ENCODE results near the gene LGR6.
A peak's percentile ranks its signal among the peaks of the same experiment; 100 is the strongest.
"Not testable (repeated sequence)": the region's sequence is repeated elsewhere in the genome, so short reads cannot be mapped to it uniquely, and the experiment has no call there.

Gene LGR6

DNA sequence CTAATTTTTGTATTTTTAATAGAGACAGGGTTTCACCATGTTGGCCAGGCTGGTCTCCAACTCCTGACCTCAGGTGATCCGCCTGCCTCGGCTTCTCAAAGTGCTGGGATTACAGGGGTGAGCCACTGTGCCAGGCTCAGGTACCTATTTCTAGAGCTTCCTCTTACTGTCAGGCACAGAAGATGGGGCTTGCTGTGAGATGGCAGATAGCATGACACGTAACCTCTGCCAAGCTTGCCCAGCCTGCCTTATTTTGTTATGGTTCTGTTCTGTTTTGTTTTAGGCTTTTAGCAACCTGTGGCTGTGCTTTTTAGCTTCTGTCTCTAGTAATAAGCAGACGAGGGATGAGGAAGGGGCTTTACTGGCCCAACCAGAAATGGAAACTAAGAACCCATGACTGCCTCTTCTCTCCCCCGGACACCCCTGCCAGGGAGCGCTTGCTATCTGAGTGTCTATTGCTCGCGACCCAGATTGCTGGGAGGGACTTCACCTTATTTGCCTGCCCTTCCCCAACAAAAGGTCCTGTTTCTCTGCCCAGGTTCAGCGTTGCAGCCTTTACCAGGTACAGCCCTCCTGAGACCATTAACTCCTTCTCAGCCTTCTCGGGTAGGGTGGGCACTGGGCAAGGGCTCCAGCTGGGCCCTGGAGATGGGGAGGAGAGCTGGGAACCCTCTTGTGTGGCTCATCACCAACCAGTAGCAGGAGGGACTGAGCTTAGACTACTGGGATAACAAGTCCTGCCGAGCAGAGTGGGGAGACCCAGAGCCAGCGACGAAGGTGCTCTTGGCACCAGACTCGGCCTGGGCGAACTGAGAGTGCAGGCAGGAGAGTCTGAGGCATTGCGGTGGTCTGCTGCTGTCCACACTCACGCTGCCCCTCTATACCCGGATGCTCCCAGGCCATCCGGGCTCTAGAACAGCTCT, 13.5 kb upstream of the LGR6 start:
- DNase-seq, result no peak

DNA sequence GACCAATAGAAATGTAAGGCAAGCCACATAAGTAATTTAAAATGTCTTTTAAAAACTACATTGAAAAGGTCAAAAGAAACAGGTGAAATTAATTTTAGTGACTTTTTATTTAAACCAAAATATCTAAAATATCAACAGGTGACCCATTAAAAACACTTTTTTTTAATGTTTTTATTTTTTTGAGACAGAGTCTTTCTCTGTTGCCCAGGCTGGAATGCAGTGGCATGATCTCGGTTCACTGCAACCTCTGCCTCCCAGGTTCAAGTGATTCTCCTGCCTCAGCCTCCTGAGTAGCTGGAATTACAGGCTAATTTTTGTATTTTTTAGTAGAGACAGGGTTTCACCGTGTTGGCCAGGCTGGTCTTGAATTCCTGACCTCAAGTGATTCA, 12.9 kb upstream of the LGR6 start:
- DNase-seq, result not testable (repeated sequence)

DNA sequence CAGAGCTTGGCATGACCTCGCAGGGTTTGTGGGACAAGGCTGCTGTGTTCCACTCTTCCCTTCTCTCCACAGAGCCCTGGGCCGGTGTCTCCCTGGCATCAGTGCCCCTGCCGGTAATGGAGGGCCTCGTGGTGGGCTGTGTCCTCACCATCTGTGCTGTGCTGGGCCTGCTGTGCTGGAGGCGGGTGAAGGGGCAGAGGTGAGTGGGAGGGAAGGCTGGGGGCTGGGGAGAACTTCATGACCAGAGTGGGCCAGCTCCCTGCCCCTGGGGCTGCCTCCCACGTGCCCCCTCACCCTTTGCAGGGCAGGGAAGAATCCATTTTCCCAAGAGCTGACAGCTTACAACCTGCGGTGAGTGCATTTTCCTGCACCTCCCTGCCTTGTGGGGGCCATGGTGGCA, 12.0 kb upstream of the LGR6 start:
- DNase-seq, result no peak

DNA sequence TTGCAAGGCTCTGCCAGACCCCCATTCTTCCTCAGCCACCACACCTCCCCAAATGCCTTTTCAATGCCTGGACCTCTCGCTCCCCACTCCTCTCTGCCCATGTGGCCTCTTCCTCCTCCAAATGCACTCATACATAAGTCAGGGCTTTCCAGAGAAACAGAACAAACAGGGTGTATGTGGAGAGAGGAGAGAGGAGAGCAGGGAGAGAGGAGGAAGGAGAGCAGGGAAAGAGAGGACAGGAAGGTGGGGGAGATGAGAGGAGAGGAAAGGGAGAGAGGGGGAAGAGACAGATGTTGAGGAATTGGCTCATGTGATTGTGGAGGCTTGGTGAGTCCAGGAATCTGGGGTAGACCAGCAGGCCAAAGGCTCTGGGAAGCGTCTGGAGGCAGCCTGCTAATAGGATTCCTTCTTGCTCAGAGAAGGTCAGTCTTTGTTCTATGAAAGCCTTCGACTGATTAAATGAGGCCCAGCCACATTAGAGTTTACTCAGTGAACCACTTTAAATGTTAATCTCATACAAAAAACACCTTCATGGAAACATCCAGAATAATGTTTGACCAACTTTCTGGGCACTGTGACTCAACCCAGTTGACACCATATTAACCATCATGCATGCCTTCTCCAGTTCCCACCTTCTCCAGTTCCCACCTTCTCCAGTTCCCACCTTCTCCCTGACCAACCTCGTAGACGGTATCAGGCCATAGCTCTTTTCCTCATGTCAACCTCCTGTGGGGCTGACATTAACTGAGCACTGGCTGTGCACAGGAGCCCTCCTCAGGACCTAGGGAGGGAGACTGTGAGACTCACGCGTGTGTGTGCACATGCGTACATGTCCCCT, 11.3 kb upstream of the LGR6 start:
- no peak for DNase-seq

DNA sequence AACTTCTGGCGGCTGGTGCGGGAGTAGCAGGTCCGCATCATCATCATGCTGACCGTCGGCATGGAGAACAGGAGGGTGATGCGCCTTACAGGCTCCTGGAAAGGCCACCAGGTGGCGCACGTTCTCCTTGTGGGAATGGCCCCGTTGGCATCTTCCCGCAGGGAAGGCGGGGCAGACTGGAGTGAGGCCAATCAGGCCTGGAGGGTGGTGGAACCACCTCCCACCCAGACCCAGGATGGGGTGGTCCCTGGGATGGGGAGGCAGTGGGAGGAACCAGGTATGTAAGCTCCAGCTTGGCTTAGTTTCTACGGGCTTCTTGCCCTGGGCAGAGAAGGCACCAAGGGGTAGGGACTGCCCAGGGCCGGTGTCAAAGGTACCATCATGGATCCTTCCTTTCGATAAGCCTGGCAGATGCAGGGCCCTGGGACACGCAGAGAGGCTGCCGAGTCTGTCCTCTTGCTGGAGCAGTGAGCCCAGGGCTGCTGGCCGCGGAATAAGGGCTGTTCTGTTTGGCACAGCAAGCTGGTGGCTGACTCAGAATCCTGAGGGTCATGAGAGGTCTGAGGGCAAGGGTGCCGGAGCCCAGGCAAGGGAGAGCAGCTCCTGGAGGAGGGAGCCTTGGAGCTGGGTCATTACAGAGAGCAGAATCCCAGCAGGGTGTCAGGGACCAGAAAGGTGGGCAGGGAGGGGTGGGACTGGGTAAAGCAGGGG, 8.7 kb upstream of the LGR6 start:
- peak; percentile 36 to 66 (median 60) for DNase-seq

DNA sequence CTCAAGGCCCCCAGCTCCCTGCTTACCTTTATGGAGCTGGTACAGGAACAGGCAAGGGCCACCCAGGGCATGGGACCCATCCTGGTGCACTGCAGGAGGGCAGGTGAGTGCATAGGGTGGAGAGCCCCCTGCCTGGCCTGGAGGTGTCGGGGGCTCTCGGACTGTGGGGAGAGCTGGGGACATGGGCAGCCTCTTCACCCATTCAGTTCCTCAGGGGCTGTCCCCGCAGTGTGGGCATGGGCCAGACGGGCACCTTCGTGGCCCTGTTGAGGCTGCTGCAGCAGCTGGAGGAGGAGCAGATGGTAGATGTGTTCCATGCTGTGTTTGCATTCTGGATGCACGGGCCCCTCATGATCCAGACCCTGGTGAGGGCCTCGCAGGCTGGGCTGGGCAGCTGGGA, 7.3 kb upstream of the LGR6 start:
- DNase-seq, result no peak

DNA sequence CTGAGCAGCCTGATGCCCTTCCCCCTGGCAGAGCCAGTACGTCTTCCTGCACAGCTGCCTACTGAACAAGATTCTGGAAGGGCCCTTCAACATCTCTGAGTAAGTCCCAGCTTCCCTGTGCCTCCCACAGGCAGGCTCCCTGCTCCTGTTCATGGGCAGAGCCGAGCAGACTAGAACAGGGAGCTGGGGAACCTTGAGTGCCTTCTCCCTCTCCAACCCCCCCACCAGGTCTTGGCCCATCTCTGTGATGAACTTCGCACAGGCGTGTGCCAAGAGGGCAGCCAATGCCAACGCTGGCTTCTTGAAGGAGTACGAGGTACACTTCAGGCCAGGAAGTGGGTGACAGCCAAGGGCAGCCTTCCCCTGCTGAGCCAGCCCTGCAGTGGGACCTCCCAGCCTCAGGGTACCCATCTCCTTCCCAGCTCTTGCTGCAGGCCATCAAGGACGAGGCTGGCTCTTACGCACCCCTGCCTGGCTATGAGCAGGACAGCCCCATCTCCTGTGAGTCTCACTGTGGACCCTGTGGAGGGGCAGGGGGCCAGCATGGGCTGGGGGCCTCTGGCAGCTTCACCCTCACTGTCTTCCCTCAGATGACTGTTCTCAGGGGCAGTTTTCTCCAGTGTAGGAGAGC, 6.4 kb upstream of the LGR6 start:
- no peak for DNase-seq

DNA sequence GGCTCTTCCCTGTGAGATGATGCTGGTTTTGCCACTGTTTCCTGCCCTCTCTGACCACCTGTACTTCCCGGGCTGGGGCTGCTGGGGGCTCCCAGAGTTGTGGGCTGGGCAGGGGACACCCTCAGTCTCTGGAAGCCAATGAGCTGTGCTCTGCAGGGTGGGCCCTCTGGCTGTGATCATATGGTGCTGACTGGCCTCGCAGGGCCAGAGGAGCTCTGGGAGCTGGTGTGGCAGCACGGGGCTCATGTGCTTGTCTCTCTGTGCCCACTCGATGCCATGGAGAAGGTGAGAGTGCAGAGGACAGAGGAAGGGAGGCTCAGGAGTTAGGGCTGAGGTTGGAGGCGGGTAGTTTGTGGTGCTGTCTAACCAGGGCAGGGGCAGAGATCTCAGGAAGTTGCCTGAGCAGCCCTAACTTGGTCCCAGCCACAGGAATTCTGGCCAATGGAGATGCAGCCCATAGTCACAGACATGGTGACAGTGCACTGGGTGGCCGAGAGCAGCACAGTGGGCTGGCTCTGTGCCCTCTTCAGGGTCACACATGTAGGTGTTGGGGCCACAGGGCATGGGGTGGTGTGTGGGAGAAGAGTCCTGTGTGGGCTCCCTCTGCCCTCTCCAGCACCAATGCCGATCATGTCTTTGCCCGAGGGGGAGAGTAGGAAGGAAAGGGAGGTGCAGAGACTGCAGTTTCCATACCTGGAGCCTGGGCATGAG, 5.7 kb upstream of the LGR6 start:
- no peak for DNase-seq

DNA sequence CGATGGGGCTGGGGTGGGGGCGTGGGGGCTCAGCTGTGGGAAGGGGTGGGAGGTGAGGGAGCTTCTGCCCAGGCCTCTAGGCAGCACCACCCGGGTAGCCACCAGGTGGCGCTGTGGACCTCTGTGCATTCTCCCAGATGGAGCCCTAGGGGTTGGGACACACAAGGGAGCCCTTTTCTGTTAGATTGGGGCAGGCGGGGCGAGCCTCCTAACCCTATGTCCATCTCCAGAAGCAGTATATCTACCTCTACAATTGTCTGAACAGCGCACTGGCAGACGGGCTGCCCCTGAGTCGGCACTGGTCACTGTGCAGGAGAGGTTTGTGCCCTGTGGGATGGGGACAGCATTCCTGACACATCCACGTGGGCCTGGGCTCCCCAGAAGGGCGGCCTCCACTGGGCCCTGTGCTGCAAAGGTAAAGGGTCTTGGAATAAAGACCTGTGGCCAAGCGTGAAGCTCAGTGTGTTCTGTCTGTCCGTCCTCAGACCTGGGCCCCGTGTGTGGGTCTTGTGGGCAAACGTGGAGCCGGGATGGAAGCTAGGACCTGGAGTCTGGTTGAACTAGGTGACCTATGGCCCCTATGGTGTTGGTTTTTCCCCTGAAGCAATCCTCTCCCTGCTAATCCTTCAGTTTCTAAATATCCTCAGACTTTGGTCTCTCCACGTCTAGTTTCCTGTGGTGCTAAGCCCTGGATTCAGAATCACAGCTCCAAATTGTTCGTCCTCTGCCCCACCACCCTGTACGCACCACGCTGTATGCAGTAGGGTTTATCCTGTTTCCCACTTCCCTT, 4.4 kb upstream of the LGR6 start:
- DNase-seq, result peak; percentile 41 to 73 (median 71)

DNA sequence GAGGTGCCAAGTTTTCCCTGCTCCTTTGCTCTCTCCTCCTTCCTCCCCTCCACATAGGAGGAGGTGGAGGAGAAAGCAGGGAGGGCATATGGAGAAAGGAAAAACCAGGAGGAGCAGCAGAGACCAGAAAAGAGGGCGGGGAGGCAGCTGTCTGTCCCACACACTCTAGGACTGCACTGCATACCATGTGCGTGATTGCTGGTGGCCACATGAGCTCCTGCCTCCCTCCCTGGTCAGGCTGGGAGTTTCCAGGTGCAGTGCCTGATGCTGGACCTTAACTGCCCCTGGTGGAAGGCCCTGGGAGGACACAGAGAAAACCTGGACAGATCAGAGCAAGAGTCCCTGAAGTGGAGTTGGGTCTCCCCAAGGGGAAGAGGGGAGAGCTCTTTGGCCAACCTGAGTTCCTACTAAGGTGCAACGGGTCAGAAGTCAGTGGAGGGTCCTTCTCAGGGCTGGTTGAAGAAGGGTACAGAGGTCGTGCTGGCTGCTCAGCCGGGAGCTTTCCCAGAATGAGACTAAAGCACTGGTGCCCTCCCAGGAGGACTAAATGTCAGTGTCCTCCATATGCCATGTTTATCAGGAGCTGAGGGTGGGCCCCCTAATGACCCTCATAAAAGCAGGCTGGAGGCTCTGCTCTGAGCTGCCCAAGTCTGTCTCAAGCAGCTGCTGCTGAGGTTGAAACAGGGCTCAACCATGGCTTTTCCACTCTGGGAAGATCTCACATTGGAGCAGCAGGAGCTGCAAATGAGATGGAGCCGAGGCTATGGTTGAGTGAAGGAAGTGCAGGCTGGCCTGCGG, 3.5 kb upstream of the LGR6 start:
- no peak for DNase-seq

DNA sequence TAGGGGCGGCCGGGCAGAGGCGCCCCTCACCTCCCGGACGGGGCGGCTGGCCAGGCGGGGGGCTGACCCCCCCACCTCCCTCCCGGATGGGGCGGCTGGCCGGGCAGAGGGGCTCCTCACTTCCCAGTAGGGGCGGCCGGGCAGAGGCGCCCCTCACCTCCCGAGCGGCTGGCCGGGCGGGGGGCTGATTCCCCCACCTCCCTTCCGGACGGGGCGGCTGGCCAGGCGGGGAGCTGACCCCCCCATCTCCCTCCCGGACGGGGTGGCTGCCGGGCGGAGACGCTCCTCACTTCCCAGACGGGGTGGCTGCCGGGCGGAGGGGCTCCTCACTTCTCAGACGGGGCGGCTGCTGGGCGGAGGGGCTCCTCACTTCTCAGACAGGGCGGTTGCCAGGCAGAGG, 2.2 kb upstream of the LGR6 start:
- DNase-seq, result not testable (repeated sequence)

DNA sequence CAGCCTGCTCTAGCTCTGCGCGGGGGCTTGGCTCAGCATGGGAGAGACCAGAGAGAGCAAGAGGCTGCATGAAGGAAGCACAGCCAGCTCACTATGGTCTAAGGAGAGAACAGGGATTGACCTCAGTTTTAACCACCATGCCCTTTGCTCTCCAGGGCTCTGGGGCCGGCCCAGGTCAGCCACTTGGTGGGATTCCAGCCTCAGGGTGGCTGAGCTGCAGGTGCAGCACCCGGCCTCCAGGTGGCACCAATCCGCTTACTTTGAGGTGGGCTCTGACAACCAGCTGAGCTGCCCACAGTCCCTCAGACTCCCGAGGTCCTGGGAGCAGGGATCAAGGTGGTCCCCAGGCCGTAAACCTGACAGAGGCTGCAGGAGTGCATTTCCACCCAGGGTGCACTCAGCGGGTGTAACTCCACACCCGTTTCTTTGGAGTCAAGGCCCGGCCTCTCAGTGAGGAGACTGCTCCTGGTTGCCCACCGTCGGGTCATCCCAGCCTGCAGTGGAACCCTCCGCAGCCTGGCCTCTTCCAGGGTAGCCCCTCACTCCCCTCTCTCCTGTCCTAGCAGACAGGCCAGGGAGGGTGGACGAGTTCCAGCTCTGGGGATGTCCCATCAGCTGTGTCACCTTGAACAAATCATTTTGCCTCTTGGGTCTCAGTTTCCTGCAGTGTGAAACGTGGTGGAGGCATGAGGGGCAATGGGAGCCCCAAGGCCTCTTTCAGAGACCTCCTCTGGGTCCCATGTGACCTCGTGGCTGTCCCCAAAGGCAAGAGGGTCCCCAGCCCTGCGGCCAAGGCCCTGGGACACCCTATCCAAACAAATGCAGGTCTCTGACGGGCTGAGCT, 607 bp upstream of the LGR6 start:
- DNase-seq, result peak; percentile 24 to 46 (median 31)

DNA sequence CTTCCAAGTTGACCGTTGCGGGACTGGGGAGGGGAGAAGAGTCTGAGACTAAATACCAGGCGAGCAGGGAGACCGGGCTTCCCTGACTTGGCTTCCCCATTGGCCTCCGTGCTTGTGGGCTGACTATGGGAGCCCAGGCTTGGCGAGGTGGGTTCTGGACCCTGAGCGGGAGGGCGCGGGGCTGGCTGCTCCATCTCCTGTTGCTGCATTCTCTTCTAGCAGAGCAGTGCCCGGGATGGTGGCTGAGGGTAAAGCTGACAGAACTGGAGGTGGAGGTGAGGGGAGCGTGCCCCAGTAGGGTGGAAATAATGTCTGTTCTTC, 689 bp downstream of the LGR6 start:
- DNase-seq, result no peak

DNA sequence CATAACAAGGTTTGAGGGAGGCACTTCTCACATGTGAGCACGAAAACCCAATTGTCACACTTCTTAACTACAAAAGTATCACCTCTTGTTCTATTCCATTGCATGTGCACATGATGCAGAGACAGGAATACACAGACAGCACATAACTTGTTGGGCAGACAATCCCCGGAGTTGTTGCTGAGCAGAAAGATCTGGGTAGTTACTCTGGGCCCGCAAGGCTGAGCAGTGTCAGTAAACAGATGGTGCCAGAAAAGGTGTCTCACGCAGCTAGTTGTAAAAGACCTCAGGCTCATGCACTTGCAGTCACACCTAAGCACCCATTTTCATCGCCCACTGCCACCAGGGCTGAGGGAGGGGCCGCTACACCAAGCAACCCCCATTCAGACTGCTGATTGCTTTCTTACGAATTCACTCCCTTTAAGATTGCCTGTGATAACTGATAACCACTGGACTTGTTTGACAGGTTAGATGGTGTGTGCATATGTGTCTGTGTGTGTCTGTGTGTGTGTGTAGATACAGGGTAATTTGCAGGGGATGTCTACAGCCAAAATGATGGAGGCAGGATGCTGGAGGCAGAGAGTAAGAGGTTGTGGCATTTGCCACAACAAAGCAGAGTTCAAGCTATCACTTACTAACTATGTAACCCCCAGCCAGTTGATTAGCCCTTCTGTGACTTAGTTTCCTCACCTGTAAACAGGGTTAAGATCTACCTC, 4.2 kb downstream of the LGR6 start:
- DNase-seq, result peak in 2 of 5 experiments; percentile 25 to 57

DNA sequence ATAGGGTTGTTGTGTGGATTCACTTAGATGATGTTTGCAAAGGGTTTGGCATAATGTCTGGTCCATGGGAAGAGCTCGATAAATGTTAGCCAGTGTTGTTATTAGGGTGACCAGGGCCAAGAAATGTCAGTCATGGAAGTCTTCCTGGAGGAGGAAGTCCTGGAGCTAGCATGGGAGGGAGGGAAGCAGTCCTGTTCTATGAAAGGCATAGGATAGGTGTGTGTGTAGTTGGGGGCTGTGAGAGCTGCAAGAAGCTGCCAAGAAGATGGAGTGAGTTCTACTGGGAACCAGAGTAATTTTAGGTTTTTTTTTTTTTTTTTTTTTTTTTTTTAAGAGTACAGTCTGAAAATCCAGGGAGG, 4.7 kb downstream of the LGR6 start:
- no peak for DNase-seq

DNA sequence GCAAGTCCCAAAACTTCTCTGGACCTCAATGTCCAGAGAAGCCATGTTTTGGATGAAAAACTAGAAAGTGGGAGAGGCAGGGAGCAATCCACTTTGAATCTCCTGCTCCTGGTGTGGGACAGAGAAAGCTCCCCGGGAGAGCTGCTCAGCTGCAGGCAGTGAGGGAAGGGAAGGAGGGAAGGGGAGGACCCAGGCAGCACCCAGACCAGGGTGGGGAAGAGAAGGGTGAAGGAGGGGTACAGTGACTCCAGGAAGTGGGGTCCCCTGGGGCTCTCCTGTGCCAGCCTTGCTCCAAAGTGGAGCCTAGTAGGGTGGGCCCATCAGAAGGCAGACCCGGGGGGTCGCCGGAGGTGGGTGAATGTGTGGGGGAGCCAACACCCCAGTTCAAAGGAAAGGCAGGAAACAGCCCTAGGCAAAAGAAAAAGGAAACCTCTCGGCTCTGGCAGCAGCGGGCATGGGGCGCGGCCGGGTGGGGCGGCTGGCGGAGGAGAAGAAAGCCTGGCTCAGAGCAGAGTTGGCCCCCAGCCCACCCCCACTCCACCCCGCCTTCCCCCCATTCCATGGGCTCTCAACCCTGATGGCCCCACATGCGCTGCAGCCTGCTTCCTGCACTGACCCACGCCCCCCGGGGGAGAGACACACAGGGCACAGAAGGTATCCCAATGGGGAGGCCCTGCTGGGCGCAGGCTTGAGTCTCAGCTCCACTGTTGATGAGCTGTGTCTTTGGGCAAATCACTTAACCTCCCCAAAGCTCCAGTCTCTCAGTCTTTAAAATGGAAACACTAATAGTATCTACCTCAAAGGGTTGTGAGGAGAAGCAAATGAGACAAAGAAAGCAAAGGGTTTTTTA, 5.7 kb downstream of the LGR6 start:
- no peak for DNase-seq

DNA sequence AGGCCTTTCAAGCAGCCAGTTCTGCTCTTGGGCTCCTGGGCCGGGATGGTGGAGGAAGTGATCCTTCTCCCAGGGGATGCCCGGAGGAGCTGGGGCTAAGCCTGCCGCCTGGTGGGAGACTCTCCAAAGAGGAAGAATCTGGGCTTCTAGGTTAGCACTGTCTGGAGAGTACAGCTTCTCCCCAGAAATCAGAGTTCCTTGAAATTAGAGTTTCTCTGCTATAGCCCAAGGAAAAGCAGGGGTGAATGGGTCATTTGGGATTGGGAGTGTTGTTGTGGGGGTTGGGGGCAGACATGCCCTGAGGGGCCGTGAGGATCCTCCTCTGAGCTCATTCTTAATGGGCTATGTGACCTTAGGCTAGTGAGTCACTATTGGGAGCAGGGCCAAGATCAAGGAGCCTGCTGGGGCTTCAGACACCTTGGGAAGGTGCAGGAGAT, 6.5 kb downstream of the LGR6 start:
- DNase-seq, result no peak

DNA sequence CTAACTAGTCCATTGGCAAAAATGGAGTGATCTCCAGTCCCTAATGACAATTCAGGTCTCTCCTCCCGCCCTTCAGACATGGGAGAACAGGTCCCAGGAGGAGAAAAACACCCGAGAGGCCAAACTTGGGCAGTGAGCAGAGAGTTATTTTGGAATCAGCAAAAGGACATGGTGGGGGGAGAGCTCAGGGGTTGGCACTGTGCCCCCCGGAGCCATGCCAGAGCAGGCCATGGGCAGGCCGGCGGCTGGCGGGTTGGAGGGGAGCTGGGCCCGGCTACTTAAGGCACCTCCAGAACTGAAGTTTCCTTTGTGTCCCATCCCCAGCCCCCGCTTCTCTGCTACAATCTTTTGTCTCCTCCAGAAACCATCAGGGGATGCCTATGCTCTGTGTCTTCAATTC, 7.1 kb downstream of the LGR6 start:
- DNase-seq, result no peak

Data from T-helper 2 cell (primary cell).